HG03196 (cell line): Measurements from ENCODE around the gene ASIC1.

Source experiments
- ATAC-seq: cut with Tn5 transposase; IDR thresholded peaks from one replicate; pipeline ENCODE4 v1.9.1; 2021; ENCODE audit not compliant: unreplicated experiment

Gene ASIC1

DNA sequence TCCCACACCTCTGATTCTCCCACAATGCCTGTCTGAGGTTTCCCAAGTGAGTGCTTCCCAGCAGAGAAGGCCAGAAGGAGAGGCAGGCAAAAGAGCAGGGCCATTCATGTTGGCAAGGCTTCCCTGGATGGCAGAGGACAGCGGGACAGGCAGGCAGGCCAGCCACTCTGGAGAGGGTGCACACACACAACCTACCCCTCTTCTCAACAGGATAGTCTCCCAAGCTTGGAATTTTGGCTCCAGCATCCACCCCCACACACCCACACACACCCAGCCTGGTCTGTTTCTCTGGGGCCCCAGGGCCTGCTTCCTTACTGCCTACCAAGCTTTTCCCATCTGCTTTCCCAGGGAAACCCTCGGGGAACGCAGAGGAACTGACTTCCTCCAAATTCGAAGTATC, 16.7 kb upstream of the ASIC1 start:
- no peak for ATAC-seq

GRCh38 chr12:50041062-50041860, 16.1 kb upstream of the ASIC1 start:
- no peak for ATAC-seq

DNA sequence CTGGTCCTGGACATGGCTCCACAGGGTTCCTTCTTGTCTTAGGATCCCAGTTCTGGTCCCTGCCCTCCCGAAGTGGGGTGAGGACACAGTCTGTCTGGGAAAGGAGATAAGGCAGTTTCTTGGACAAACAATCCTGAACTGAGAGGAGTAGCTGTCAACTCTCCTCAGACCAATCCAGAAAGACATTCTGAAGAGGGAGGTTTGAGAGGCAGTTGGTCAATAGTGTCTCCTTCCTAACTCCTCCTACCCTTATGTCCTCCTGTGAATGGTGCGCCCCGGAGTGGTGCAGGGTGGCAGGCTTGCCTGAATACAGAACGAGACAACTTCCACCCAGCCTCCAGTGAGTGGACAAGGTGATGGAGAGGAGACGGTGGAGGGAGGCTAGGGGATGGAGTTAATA, 15.4 kb upstream of the ASIC1 start:
- ATAC-seq: no peak

- no peak for ATAC-seq
Observed at GRCh38 chr12:50042693-50043092, 14.7 kb upstream of the ASIC1 start.

DNA sequence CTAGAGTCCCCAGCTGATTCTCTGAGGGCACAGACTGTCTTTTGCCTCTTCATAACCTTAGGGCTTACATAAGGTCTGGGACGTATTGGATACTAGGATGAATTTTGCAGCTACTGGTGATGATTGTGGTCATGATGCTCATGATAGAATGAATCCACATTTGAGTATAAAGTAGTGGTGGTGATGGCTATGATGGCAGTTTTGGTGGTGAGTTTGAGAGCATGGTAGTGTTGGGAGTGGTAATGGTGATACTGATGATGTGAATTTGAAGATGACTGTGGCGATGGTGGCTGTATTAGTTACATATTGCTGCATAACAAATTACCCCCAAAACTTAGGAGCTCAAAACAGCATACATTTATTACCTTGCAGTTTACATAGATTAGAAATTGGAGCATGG, 14.1 kb upstream of the ASIC1 start:
- ATAC-seq: no peak

GRCh38 chr12:50043854-50044253, 13.5 kb upstream of the ASIC1 start:
- ATAC-seq: no peak

DNA sequence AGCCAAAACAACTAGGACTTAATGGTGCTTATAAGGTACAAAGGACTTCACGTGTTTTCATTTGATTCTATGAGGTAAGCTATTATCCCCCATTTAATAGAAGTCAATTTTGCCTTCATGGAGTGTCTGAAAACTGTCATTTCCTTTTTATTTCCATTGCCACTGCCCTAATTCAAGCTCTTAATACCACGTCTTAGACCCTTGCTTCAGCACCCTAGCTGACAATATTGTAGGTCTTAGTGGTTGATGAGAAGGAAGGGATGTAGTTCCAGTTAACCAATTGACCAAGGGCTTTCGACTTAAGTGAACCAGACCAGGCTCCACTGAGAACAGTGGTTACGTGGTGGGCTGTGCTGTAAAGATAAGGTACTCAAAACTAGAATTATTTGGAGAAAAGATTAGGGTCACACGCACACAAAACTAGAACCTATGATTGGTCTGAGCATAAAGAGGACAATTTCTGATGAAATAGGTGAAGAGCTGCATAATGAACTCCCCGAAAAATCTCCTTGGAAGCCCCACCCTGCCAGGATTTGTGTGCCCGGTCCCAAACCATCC, 9.6 kb upstream of the ASIC1 start:
- no peak for ATAC-seq

GRCh38 chr12:50049254-50050118, 7.9 kb upstream of the ASIC1 start:
- ATAC-seq: no peak

GRCh38 chr12:50050119-50050385, 7.3 kb upstream of the ASIC1 start:
- ATAC-seq: no peak

DNA sequence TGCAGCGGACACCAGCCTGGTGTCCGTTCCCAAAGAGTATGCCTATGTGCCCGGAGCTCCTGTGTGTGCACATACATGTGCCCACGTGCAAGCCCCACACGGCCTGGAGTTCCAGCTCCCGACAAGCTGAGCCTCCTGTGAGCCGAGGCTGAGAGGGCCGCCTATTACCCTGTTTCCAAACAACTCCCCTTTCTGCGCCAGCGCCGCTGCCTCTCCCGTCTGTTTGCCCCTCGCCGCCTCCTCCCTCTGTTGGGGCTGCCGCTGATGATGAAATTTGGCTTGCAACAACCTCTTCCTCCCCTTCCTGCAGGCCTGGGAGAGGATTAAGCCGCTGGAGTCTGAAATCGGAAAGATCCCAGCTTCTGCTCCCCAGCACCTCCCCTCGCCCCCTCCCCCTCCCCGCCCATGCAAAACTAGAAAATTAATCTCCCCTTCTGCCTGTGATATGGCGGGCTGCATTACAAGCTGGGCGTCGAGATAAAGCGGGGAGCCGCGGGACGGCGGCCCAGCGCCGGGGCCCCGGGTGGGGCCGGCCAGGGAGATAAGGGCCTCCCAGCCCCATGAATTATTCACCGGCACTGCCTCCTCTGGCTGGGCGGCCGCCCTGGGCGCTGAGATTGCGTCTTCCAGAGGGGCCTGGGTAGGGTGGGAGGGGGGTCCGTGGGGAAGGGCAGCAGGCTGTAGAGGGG, 6.8 kb upstream of the ASIC1 start:
- ATAC-seq: no peak

DNA sequence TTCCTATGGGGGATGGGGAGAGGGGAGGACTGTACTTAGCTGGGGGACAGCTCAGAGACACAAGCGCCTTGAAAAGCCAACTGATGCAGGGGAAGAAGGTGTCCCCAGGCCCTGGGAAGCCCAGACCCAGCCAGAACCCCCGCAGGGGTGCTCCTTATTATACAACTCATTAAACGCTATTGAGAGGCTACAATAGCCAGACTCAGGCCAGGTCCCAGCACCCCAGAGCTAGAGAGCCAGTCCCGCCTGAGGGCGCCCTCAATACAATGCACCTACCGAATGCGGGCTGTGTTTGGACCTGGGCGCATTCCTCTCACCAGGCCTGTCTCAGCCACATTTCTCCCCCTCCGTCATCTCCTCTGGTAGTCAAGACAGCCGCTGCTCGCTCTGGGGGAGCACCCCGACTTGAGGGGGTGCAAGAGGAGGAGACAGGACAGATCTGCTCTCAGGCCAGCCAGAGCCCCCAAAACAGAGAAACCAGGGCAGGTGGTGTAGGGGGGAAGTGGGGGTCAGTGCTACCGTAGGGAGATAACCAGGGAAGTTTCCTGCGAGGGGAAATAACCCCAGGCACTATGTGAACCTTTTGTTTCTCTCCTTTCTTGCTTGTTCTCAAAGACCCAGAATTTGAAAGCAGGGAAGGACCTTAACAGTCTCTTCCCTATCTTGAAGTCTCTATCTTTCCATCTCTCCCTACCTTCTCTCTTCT, 6.1 kb upstream of the ASIC1 start:
- no peak for ATAC-seq

- ATAC-seq: no peak
Observed at GRCh38 chr12:50052544-50052943, 4.9 kb upstream of the ASIC1 start.

DNA sequence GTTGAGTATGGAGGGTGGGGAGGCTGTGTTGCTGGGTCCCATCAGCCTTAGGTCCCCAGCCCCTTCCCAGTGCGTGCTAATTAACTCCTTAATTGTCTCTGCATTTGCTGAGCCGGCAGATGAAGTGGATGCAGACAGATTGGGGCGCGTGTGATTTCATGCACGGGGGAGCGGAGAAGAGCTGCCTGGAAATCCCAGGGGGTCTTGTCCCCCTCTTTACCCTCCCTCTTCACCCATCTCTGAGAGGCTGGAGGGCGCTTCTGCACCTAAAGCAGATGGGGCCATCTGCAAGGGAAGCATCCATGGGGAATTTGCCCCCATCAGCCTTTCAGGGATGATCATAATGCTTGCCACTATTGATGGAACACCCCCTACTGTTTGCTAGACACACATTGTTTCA, 4.4 kb upstream of the ASIC1 start:
- no peak for ATAC-seq

DNA sequence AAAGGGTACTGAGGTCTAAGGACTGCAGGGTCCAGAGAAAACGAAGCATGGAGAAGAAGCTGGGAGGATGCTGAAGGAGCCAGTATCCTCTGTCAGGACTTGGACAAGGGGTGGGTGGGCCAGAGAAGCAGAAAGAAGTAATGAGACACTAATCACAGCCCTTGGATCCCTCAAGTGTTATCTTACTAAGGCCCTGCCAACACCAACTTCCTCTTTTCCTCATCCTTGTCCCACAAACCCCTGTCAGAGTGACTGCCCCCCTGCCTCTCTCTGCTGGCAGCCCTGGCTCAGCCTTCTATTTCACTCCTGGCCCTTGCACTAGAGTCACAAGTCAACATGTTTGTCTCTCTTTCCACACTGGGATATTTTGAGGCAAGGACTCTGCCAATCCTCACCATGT, 3.8 kb upstream of the ASIC1 start:
- no peak for ATAC-seq

- ATAC-seq: no peak
Observed at GRCh38 chr12:50055831-50056638, 1.4 kb upstream of the ASIC1 start.

GRCh38 chr12:50056639-50056976, 788 bp upstream of the ASIC1 start:
- no peak for ATAC-seq

- no peak for ATAC-seq
Observed at GRCh38 chr12:50057896-50058670, 687 bp downstream of the ASIC1 start.

- ATAC-seq: no peak
Observed at GRCh38 chr12:50058743-50059312, 1.4 kb downstream of the ASIC1 start.

DNA sequence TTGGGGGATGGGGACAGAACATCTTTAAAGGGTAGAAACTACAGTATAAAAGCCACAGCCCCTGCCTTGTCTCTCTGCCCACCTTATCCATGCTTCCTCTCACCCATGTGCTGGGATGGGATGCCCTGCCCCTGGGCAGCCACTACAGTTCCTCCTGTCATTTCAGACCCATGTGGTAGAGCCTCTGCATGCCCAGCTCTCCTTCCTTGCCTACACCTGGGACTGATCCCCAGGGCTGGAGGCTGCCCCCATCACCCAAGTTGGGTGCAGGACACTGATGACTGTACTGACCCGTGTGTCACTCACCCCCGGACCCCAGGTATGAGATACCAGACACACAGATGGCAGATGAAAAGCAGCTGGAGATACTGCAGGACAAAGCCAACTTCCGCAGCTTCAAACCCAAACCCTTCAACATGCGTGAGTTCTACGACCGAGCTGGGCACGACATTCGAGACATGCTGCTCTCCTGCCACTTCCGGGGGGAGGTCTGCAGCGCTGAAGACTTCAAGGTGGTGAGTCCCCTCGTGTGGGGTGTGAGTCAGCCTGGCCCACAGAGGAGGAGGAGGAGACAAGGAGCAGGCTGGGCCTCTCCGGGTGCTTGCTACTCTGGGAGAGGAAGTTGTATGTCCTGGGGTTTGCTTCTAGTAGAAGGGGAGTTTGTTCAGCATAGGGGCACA, 2.2 kb downstream of the ASIC1 start:
- no peak for ATAC-seq
